ENCODE measurements around the gene TRAF6.
"Not testable (repeated sequence)": the region's sequence is repeated elsewhere in the genome, so short reads cannot be mapped to it uniquely, and the experiment has no call there.

Gene TRAF6

GRCh38 chr11:36492724-36493304 is 17.3 kb downstream of the TRAF6 start:
- DNase-seq (ENCODE audit: low read depth) = no peak

DNA sequence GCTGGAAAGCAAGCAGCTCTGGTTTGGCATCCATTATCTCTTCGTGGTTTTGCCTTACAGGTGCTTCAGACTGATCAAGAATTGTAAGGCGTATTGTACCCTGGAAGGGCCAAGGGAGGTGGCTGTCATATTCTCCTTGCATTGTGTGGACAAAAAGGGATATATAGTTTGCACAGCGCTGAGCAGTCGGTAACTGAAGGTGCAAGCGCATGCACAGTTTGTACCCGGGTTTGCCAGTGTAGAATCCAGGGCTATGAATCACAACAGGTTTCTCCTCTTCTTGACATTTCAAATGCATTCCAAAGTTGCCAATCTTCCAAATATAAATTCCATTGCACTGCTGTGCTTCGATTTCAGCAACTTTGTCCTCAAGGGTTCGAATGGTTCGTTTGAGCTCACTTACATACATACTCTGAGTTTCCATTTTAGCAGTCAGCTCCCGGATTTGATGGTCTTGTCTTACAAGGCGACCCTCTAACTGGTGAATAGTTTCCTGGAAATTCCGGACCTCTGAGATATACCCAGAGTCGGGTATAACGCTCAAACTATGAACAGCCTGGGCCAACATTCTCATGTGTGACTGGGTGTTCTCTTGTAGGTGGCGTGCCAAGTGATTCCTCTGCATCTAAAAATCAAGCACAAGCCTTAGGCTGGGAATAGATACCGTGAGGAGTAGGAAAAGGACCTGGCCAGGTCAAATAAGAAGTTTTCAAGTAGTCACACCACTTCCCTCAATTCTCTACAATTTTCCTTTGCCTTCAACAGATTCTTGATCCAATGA is 19.9 kb downstream of the TRAF6 start:
- no peak for DNase-seq (ENCODE audit: low read depth)

- DNase-seq (ENCODE audit: low read depth) = no peak
Measured at GRCh38 chr11:36488096-36488495, 22.0 kb downstream of the TRAF6 start.

- DNase-seq (ENCODE audit: low read depth) = no peak
Measured at GRCh38 chr11:36487619-36488018, 22.5 kb downstream of the TRAF6 start.

DNA sequence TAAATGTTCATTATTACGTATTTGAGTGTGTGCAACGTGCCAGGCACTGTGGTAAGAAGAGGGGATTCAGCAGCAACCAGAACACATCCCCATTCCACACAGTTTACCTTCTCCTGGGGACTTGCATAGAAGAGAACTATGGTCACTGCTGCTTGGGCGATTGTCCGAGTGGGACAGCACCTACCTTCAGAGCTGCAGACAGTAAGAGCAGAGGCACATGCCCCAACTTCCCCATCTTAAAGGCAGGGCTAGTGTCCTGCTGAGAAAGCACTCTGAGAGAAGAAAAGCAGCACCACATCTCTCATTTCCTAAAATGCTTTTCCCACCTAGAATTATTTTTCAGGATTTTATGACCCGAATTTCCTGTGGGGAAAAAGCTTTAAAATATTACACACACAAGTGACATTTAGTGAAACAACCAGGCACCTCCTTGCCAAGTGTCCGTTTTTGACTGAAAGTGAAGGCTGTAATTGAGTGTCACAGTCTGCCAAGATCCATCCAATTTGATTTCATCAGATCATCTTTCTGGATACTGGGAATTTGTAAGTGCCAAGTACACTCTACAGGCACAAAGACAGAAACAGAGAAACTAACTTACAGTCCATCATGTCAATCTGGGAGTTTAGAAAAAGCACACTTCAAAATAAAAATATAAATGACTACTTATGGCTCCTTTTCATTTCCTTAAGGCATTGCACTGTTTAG is 24.6 kb downstream of the TRAF6 start:
- DNase-seq (ENCODE audit: low read depth) = no peak

- DNase-seq (ENCODE audit: low read depth) = not testable (repeated sequence)
Measured at GRCh38 chr11:36483042-36483441, 27.0 kb downstream of the TRAF6 start.

GRCh38 chr11:36480833-36481232 is 29.2 kb downstream of the TRAF6 start:
- no peak for DNase-seq (ENCODE audit: low read depth)

DNA sequence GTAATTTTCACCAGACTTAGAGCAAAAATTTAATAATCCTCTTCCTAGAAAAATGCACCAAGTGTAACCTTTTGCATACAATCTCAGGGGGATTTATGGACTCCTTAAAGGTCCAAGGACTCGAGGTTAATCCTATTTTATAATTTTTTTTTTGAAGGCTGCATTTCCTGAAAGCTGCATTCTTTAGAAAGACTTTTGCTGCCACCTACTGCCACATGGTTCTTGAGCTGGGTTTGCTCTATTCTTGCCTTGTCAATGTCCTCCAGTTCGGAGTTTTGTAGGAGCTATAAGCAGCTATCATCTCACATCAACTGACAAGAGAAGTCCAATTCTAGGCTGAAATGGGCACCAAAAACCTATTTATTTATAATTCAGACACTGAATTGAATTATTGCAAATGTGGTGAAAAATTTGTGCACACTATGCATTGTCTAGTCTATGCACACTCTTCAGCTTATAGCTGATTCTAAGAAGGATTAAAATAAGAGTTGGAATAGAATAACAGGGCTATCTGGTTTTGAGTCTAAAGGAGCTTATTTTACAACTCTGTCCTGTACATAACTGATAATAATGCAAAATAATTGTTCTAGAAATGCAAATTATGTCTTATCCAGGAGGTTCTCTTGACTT is 31.3 kb downstream of the TRAF6 start:
- DNase-seq (ENCODE audit: low read depth) = no peak

- DNase-seq (ENCODE audit: low read depth) = no peak
Measured at GRCh38 chr11:36475192-36475591, 34.9 kb downstream of the TRAF6 start.

GRCh38 chr11:36471577-36471976 is 38.5 kb downstream of the TRAF6 start:
- DNase-seq (ENCODE audit: low read depth) = no peak

DNA sequence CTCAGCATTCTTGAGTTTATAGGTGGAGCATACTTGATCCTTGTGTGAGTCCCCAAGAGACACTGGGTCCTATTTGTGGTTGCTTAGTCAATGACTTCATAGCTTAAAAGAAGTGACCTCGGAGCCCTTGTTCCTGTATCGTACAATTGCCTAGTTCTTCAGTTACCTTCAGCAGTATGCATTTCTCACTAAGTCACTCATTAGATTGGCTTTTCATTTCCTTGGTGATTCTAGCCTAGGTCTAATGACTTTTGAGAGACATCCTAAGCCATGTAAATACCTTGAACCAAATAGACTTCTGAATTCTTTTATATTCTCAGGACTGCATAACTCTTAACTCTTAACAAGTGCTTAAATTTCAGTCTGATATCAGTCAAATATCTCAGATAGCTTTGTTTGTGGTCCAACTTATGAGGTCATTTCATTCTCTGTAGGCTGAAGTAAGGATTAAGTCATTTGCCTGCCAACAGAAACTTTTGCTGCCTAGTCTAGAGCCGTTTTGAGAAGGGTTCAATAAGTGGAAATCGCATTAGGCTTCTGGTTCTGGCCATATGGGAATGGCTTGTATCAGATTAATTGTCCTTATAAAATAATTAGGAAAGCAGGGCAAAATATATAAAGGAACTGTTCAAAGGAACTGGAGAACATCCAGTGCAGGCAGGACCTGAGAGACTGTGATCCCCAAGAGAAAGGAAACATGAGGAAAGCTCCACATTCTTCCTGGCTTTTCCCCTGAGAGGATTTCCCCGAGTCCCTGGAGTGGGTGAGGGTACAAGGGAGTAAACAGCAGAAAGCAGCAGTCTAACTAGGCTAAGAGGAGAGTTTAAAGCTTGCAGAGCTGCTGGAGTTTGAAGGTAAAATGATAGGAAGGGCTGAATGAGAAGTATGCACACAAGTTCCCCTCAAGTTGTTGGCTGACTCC is 39.9 kb downstream of the TRAF6 start:
- no peak for DNase-seq (ENCODE audit: low read depth)

DNA sequence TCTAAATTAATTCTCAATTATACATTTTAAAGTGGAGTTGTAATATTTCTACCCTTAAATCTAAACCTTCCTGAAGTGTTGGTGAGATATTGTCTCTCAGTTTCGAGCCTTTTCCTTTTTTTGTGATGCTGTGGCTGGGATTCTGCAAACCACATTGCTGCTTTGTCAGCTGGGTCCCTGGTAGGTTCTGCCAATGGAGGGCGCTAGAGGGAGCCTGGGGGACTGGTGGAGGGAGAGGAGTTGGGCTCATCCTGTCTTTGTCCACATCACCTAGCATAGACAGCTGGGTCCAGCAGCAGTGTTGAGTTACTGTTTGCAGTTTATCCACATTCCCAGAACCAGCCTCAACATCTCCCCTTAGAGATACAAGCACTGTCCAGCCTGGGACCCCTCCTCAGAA is 41.0 kb downstream of the TRAF6 start:
- no peak for DNase-seq (ENCODE audit: low read depth)

GRCh38 chr11:36467916-36468315 is 42.2 kb downstream of the TRAF6 start:
- no peak for DNase-seq (ENCODE audit: low read depth)

DNA sequence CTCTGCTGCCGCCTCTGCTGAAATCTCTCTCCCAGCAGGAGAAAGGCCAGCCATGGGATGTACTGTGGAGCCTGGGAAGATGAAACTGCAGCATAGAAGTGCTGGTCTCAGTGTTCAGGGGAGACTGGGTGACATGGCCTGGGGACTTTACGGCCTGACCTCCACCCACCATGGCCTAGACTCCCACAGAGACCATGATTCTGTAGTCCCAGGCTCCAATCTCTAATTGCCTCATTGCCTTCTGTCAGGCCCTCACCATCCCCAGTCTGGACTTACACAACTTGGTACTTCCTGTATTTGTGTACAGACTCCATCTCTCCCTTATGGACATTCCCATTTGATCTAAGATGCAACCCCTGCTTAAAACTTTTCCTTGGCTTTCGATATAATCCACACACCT is 43.1 kb downstream of the TRAF6 start:
- no peak for DNase-seq (ENCODE audit: low read depth)

DNA sequence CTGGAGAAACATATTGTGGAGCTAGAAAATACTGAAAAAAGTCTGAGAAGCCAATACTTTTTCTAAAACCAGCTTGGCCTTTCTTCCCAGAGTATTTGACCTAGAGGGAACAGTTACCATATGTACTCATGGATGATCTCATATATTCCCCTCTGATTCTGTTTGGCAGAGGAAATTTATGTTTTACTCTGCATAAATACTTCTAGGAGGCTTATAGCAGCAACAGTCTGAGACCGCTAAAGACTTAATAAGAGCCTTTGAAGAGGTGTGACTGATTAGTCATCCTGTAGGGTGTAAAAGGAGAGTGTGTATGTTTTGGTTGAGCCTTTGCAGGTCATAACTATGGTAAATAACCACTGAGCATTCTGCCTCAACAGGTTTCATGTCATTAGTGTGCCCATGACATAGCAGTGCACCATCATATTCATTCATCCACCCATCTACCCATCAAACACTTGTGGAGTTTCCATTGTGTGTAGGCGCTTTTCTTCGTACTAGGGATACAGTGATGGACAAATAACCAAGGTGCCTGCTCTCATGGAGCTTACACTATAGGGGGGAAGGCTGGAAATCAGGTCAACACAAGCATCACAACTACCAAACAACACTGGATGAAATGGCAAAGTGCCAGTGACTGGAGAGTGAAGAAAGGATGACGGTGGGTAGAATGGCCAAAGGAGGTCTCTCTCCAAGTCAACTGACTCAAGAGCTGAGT is 44.5 kb downstream of the TRAF6 start:
- no peak for DNase-seq (ENCODE audit: low read depth)

- no peak for DNase-seq (ENCODE audit: low read depth)
Measured at GRCh38 chr11:36464720-36465119, 45.4 kb downstream of the TRAF6 start.

- DNase-seq (ENCODE audit: low read depth) = no peak
Measured at GRCh38 chr11:36463781-36464180, 46.3 kb downstream of the TRAF6 start.

- no peak for DNase-seq (ENCODE audit: low read depth)
Measured at GRCh38 chr11:36462321-36462720, 47.8 kb downstream of the TRAF6 start.

GRCh38 chr11:36460220-36460619 is 49.9 kb downstream of the TRAF6 start:
- DNase-seq (ENCODE audit: low read depth) = no peak

DNA sequence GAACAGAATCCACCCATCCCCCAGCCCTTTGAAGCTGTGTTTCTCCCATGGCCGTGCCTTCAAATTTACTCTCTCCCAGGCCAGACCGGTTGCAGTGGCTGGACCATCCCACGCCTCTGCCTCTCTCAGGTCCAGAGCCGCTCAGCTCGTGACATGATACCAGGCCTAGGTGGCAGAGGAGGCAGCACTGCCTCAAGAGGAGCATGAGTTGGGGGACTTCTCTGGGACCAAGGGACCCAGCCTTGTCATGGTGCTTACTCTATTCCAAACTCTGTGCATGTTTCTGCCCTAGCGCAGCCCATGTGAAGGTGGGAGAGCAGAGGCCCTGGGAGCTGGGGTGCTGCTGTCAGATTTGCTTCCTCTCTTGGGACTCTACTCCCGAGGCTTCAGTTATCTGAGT is 51.0 kb downstream of the TRAF6 start:
- DNase-seq (ENCODE audit: low read depth) = no peak
